OCI-LY1 (cell line): ENCODE data around the gene UAP1.

Source experiments
- H2AFZ ChIP-seq: fragments of 200-600 bp; sonication (generic), shearing (Covaris generic); 2 replicates; pipeline ENCODE4 v1.6.0; 2014; ENCODE audit warnings: antibody characterized with exemption, mild to moderate bottlenecking, low read length
- H3F3A ChIP-seq: fragments of 200-600 bp; sonication (generic), shearing (Covaris generic); 2 replicates; pipeline ENCODE4 v1.6.0; 2014; ENCODE audit warnings: mild to moderate bottlenecking, antibody characterized with exemption, low read length, moderate library complexity; ENCODE audit not compliant: insufficient read depth
- H3K27ac ChIP-seq: fragments of 200-600 bp; sonication (generic); 2 replicates; pipeline ENCODE4 v1.5.1; 2014; ENCODE audit warnings: low read length, mixed run types, mild to moderate bottlenecking, low read depth; ENCODE audit not compliant: poor library complexity, severe bottlenecking
- H3K27me3 ChIP-seq: fragments of 200-600 bp; sonication (generic); 2 replicates; pipeline ENCODE4 v1.6.0; 2014; ENCODE audit warnings: antibody characterized with exemption, mild to moderate bottlenecking, low read length, moderate library complexity; ENCODE audit not compliant: insufficient read depth
- H3K36me3 ChIP-seq: fragments of 200-600 bp; sonication (generic); 2 replicates; pipeline ENCODE4 v1.6.1; 2014; ENCODE audit warnings: mild to moderate bottlenecking, antibody characterized with exemption, low read length, moderate library complexity, mixed read lengths; ENCODE audit not compliant: insufficient read depth
- H3K4me1 ChIP-seq: fragments of 200-600 bp; sonication (generic); 2 replicates; pipeline ENCODE4 v1.5.1; 2014; ENCODE audit warnings: mild to moderate bottlenecking, low read length, moderate library complexity; ENCODE audit not compliant: insufficient read depth, severe bottlenecking
- H3K4me2 ChIP-seq: fragments of 200-600 bp; sonication (generic), shearing (Covaris generic); 2 replicates; pipeline ENCODE4 v1.6.1; 2014; ENCODE audit warnings: low read length
- H3K4me3 ChIP-seq: fragments of 200-600 bp; sonication (generic); 2 replicates; pipeline ENCODE4 v1.5.1; 2014; ENCODE audit warnings: low read length, low read depth, mild to moderate bottlenecking, mixed read lengths; ENCODE audit not compliant: poor library complexity, severe bottlenecking
- H3K79me2 ChIP-seq: fragments of 200-600 bp; shearing (Covaris generic); 2 replicates; pipeline ENCODE4 v1.6.1; 2016; ENCODE audit warnings: mixed run types, low read length, mixed read lengths; ENCODE audit not compliant: insufficient read depth
- H3K9ac ChIP-seq: fragments of 200-600 bp; sonication (generic), shearing (Covaris generic); 2 replicates; pipeline ENCODE4 v1.6.1; 2014; ENCODE audit warnings: mild to moderate bottlenecking, low read length, mixed read lengths
- H3K9me2 ChIP-seq: fragments of 200-600 bp; sonication (generic), shearing (Covaris generic); 2 replicates; pipeline ENCODE4 v1.6.1; 2014; ENCODE audit warnings: low read depth, mild to moderate bottlenecking, low read length, mixed read lengths
- H3K9me3 ChIP-seq: fragments of 200-600 bp; shearing (Covaris generic); 2 replicates; pipeline ENCODE4 v1.6.1; 2014; ENCODE audit warnings: low read length, mixed read lengths
- H4K20me1 ChIP-seq: fragments of 200-600 bp; sonication (generic), shearing (Covaris generic); 2 replicates; pipeline ENCODE4 v1.6.0; 2016; ENCODE audit warnings: mild to moderate bottlenecking, low read length; ENCODE audit not compliant: insufficient read depth
- CTCF ChIP-seq: fragments of 200-600 bp; sonication (generic), shearing (Covaris generic); IDR thresholded peaks from 2 replicates; pipeline ENCODE4 v1.5.1; 2017; ENCODE audit warnings: mild to moderate bottlenecking, antibody characterized with exemption, low read length, moderate library complexity, mixed read lengths
- EZH2 ChIP-seq: fragments of 200-600 bp; sonication (generic), shearing (Covaris generic); IDR thresholded peaks from 2 replicates; pipeline ENCODE4 v1.8.0; 2017; ENCODE audit warnings: borderline replicate concordance, mixed run types, mild to moderate bottlenecking, antibody characterized with exemption, low read length, moderate library complexity, mixed read lengths

The UAP1 gene

GRCh38 chr1:162550925-162551324 lies 10.6 kb upstream of the UAP1 start:
- H3K4me3 ChIP-seq = no peak overlapping the region
- no peaks in the 10 kb centered on the region for H3K27me3 ChIP-seq
- no peak overlapping the region for H3K9ac ChIP-seq
- no peaks in the 10 kb centered on the region for H3K9me3 ChIP-seq
- H3K9me2 ChIP-seq = no peaks in the 10 kb centered on the region
- no peaks in the 10 kb centered on the region for H3K4me1 ChIP-seq
- no peak overlapping the region for H2AFZ ChIP-seq
- H3K36me3 ChIP-seq = no peaks in the 10 kb centered on the region; the same call in 1 of the 2 replicates
- no peaks in the 10 kb centered on the region for H3F3A ChIP-seq
- TF ChIP-seq CTCF (no peak), EZH2 (no peak)
- H3K79me2 ChIP-seq = no peaks in the 10 kb centered on the region
- H3K4me2 ChIP-seq = no peak overlapping the region
- H4K20me1 ChIP-seq = no peaks in the 10 kb centered on the region
- H3K27ac ChIP-seq = no peak overlapping the region

GRCh38 chr1:162551969-162552683 lies 9.4 kb upstream of the UAP1 start:
- Histone ChIP-seq H4K20me1 (no peaks in the 10 kb centered on the region), H3K9ac (no peak overlapping the region), H3K27me3 (no peaks in the 10 kb centered on the region), H3K9me3 (no peaks in the 10 kb centered on the region), H2AFZ (no peak overlapping the region), H3K27ac (no peak overlapping the region), H3K4me1 (no peaks in the 10 kb centered on the region), H3F3A (no peaks in the 10 kb centered on the region), H3K79me2 (no peaks in the 10 kb centered on the region), H3K9me2 (no peaks in the 10 kb centered on the region), H3K4me3 (no peak overlapping the region), H3K36me3 (no peaks in the 10 kb centered on the region; the same call in 1 of the 2 replicates), H3K4me2 (no peak overlapping the region)
- TF ChIP-seq EZH2 (no peak), CTCF (no peak)

DNA sequence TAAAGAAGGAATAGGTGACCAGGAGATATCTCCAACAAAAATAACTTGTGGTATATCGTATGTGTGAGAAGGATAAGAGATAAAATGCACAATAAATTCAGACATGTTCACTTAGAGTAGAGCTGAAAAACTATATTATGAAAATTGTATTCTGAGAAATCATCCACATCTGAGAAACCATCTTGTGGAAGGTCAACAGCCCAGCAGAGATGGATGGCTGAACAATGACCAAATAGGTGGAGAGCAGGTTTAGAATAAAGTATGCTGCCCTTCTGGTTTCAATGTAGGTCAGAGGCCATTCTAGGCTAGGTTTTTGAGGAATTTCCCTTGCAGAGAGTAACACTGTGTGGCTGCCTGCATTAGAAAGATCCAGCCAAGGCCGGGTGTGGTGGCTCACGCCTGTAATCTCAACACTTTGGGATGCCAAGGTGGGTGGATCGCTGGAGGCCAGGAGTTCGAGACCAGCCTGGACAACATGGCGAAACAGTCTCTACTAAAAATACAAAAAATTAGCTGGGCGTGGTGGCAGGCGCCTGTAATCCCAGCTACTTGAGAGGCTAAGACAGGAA lies 8.8 kb upstream of the UAP1 start:
- no peaks in the 10 kb centered on the region for H3K9me2 ChIP-seq
- no peaks in the 10 kb centered on the region; the same call in 1 of the 2 replicates for H3K36me3 ChIP-seq
- H3K4me1 ChIP-seq = no peaks in the 10 kb centered on the region
- H3K4me2 ChIP-seq = no peak overlapping the region
- H2AFZ ChIP-seq = no peak overlapping the region
- no peaks in the 10 kb centered on the region for H4K20me1 ChIP-seq
- H3K79me2 ChIP-seq = no peaks in the 10 kb centered on the region
- no peak for TF ChIP-seq EZH2
- no peak for TF ChIP-seq CTCF
- H3K4me3 ChIP-seq = no peak overlapping the region
- H3K27me3 ChIP-seq = no peaks in the 10 kb centered on the region
- H3F3A ChIP-seq = no peaks in the 10 kb centered on the region
- H3K9me3 ChIP-seq = no peaks in the 10 kb centered on the region
- no peak overlapping the region for H3K9ac ChIP-seq
- H3K27ac ChIP-seq = no peak overlapping the region
